GM12892 (cell line): ENCODE measurements around the gene COMMD10.

Experiments
- DNase-seq: peaks from one replicate; pipeline ENCODE4 v3.0.0; 2011; ENCODE audit not compliant: insufficient read length
- FAIRE-seq: peaks from 2 replicates; lab custom pipeline; 2011; peaks lifted over from hg19 to GRCh38; lab: Jason Lieb, UNC
- POLR2A ChIP-seq: IDR thresholded peaks from 2 replicates; pipeline ENCODE4 v1.6.1; 2011; ENCODE audit warnings: low read depth, low read length, control low read depth
- POLR2AphosphoS5 ChIP-seq: IDR thresholded peaks from 2 replicates; pipeline ENCODE4 v1.6.1; 2011; ENCODE audit warnings: low read depth, low read length, control low read depth
- TAF1 ChIP-seq: IDR thresholded peaks from 2 replicates; pipeline ENCODE4 v1.6.1; 2011; ENCODE audit warnings: low read depth, mild to moderate bottlenecking, control low read depth, low read length, borderline replicate concordance

COMMD10 gene

GRCh38 chr5:116154252-116154651, 69.4 kb downstream of the COMMD10 start:
- FAIRE-seq (no peak), DNase-seq (no peak)
- TF ChIP-seq POLR2AphosphoS5, result no peak
- no peak for TF ChIP-seq TAF1
- TF ChIP-seq POLR2A, result no peak

GRCh38 chr5:116154931-116155330, 70.1 kb downstream of the COMMD10 start:
- TF ChIP-seq POLR2AphosphoS5, result no peak
- no peak for TF ChIP-seq TAF1
- TF ChIP-seq POLR2A, result no peak
- DNase-seq (no peak), FAIRE-seq (no peak)

- FAIRE-seq (no peak), DNase-seq (no peak)
- TF ChIP-seq POLR2AphosphoS5 (no peak), POLR2A (no peak), TAF1 (no peak)
These were observed 73.1 kb downstream of the COMMD10 start for GRCh38 chr5:116157902-116158301.

GRCh38 chr5:116159006-116159405, 74.2 kb downstream of the COMMD10 start:
- no peak for FAIRE-seq
- TF ChIP-seq POLR2A (no peak), TAF1 (no peak), POLR2AphosphoS5 (no peak)

GRCh38 chr5:116174111-116174510, 89.3 kb downstream of the COMMD10 start:
- no peak for FAIRE-seq
- TF ChIP-seq TAF1 (no peak), POLR2A (no peak), POLR2AphosphoS5 (no peak)
- no peak for DNase-seq

More at GRCh38 chr5:116159006-116159405, 74.2 kb downstream of the COMMD10 start:
- DNase-seq, result no peak

- DNase-seq, result no peak
- no peak for FAIRE-seq
- TF ChIP-seq POLR2A (no peak), POLR2AphosphoS5 (no peak), TAF1 (no peak)
These were observed 91.3 kb downstream of the COMMD10 start for GRCh38 chr5:116176121-116176520.

GRCh38 chr5:116178925-116179324, 94.1 kb downstream of the COMMD10 start:
- DNase-seq, result no peak
- TF ChIP-seq TAF1 (no peak), POLR2A (no peak), POLR2AphosphoS5 (no peak)
- no peak for FAIRE-seq

GRCh38 chr5:116209166-116209565, 124.3 kb downstream of the COMMD10 start:
- no peak for TF ChIP-seq POLR2A
- no peak for TF ChIP-seq TAF1
- no peak for TF ChIP-seq POLR2AphosphoS5
- no peak for DNase-seq
- no peak for FAIRE-seq

- DNase-seq (no peak), FAIRE-seq (no peak)
- TF ChIP-seq TAF1 (no peak), POLR2AphosphoS5 (no peak), POLR2A (no peak)
These were observed 127.4 kb downstream of the COMMD10 start for GRCh38 chr5:116212225-116212624.

GRCh38 chr5:116216246-116216645, 131.4 kb downstream of the COMMD10 start:
- TF ChIP-seq POLR2A (no peak), POLR2AphosphoS5 (no peak), TAF1 (no peak)
- DNase-seq (no peak), FAIRE-seq (no peak)

GRCh38 chr5:116225281-116225922, 140.6 kb downstream of the COMMD10 start:
- FAIRE-seq, result no peak
- no peak for DNase-seq
- no peak for TF ChIP-seq TAF1
- no peak for TF ChIP-seq POLR2A
- no peak for TF ChIP-seq POLR2AphosphoS5

GRCh38 chr5:116229131-116229689, 144.4 kb downstream of the COMMD10 start:
- FAIRE-seq (no peak), DNase-seq (no peak)
- no peak for TF ChIP-seq POLR2A
- TF ChIP-seq POLR2AphosphoS5, result no peak
- no peak for TF ChIP-seq TAF1

GRCh38 chr5:116231288-116231687, 146.5 kb downstream of the COMMD10 start:
- FAIRE-seq (no peak), DNase-seq (no peak)
- TF ChIP-seq TAF1 (no peak), POLR2AphosphoS5 (no peak), POLR2A (no peak)

GRCh38 chr5:116234681-116235080, 149.9 kb downstream of the COMMD10 start:
- DNase-seq (no peak), FAIRE-seq (no peak)
- TF ChIP-seq POLR2AphosphoS5 (no peak), TAF1 (no peak), POLR2A (no peak)
